GM12801 (cell line): ENCODE results near the gene DEF6.

ENCODE experiments used
- TF ChIP-seq, protein P1 (sequence below): IDR thresholded peaks from one replicate; pipeline ENCODE4 v1.5.1; 2011; ENCODE audit warnings: control low read depth; ENCODE audit not compliant: insufficient read length; ENCODE audit errors: extremely low read depth

The DEF6 gene

DNA sequence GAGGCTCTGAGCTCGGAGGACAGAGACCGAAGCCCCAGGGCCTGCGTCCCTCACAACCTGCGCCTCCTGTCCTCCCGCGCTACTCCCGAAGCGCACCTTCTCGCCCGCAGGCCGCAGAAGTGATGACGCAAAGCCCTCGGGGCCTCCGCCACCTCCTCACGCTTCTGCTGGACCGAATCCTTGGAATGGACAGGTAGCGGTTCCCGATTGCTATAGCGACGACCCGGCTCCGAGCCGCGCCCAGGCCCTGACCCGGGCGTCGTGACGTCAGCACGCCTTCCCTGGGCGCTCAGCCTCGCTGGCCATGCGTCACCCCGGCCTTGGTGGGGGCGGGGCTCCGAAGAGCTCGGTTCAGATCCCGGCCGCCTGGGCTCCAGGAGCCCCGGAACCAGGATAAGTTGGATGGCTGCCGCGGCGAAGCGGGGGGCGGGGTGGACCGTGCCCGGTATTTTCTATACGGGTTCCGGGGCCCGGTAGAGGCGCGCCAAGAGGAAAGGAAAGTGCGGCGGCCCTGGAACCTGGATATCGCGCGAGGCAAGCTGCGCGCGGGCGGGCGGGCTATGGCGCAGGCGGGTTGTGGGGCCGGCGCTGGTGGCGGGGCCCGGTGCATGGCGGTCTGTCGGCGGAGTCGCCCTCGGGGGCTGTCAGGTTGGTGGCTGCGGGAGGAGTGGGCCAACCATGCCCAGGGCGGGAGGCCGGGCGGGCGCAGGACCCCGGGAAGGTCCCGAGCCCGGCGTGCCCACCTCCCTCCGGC is 38.2 kb upstream of the DEF6 start, which contains the start of gene ZNF76:
TSS of gene ZNF76 (plus strand) at position 542 of the 754 bp plus-strand sequence. CDS start 21,417 bp downstream, outside the sequence.
- TF ChIP-seq, protein P1, sequence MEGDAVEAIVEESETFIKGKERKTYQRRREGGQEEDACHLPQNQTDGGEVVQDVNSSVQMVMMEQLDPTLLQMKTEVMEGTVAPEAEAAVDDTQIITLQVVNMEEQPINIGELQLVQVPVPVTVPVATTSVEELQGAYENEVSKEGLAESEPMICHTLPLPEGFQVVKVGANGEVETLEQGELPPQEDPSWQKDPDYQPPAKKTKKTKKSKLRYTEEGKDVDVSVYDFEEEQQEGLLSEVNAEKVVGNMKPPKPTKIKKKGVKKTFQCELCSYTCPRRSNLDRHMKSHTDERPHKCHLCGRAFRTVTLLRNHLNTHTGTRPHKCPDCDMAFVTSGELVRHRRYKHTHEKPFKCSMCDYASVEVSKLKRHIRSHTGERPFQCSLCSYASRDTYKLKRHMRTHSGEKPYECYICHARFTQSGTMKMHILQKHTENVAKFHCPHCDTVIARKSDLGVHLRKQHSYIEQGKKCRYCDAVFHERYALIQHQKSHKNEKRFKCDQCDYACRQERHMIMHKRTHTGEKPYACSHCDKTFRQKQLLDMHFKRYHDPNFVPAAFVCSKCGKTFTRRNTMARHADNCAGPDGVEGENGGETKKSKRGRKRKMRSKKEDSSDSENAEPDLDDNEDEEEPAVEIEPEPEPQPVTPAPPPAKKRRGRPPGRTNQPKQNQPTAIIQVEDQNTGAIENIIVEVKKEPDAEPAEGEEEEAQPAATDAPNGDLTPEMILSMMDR, result no peak

DNA sequence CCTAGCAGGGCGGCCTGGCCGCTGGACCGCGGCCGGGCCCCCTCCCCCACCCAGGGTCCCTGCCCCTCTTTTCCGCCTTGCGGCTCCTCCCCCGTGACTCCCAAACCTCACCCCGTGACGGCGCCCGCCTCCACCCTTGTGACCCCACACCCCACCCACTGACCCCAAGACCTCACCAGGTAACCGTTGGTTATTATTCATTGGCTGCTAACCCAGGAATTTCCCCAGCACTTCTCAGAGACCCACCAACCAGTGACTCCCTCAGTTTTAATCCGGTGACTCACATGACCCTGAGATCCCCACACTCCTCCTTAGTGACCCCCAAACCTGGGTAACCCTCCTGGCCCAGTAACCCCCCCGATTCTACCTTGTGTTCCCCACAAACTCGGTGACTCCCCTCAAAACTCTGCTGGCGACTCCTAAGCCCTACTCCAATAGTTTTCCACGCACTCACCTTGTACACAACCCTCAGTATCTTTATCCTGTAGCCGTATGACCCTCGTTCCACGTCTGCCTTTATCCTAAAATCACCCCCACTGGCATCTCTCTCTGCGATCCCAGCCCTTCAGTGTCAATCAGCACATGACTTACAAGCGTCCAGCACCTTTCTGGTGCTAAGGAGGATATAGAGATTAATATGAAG is 37.5 kb upstream of the DEF6 start:
- TF ChIP-seq, protein P1, result no peak

DNA sequence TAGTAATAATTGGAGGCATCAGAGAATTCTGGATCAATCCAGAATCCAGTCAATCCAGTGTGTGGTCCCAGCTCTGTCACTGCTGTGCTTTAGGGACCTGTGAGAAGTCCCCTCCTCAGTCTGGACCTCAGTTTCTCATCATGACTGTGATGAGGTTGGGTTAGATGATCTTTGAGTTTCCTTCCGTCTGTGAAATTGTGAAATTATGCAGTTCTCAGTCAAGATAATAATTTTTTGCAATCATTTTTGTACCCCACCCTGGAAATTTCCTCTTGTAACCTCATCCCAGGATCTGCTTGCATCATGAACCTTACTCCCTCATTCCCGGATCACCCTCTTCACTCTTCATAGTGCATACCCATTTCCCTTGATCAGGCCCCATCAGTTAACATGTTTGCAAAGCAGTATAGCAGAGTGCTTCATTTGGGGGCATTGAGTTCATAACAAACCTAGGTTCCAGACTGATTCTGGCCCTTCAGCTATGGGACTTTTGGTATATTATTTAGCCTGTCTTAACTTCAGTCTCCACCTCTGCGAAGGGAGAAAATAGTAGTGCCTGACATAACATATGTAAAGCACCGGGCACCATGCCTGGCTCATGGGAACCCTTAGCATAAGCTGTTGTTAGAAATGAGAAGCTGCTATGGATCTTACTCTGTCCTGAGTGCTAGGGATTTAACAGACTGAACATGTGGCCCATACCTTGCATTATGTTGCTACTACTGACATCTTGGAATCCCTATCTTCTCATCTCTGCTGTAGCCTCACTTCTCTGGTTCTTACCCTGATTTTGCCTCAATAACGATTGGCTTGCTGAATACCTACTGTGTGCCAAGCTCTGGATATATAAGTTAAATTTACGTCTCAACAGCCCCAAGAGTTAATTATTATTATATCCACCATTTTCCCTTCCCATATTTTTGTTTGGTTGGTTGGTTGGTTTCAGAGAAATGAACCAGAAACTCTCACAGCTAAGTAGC is 36.7 kb upstream of the DEF6 start:
- TF ChIP-seq, protein P1, result no peak

DNA sequence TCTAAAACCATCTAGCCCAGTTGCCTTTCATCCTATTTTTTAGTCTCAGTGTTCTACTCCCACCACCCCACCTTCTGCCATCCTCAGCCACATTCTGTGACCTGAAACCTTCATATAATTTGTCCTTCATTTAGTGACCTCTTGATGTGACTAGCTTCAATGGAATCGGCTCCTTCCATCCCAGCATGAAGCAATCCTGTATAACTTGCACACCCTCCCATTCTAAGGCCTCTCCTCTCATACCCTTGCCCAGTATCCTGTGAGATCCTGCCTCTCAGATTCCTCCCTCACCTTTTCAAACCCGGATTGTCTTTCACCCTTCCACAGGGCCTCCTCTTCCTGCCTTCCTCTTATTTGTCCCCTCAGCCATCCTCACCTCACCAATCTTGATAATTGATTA is 35.0 kb upstream of the DEF6 start:
- TF ChIP-seq, protein P1, result no peak

DNA sequence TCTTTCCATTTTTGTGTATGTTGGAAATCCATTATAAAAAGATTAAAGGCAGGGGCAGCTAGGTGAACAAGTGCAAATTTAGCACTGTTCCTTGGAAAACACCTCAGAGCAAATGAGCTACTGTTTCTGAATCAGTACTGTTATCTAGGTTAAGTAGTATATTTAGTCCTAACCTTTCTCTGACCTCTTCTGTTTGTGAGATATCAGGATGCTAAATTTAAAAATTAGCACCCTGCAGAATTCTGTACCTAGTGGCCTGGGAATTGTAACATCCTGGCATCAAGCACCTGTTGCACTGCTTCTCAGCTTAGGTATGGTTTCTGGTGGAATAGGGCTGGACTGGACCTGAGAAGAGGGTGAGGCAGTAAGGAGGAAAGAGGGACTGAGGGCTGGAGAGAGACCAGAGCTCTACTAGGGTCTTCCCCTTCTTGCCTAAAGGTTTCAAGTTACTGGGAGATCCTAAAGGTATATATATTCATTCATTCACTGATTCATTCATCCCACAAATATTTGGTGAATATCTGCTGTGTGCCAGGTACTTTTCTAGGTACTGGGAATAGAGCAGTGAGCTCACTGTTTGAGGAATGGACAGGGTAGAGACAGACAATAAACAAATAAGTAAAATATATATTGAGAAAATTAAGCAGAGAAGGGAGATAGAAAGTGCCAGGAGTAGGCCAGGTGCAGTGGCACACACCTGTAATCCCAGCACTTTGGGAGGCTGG is 32.9 kb upstream of the DEF6 start:
- TF ChIP-seq, protein P1, result no peak

DNA sequence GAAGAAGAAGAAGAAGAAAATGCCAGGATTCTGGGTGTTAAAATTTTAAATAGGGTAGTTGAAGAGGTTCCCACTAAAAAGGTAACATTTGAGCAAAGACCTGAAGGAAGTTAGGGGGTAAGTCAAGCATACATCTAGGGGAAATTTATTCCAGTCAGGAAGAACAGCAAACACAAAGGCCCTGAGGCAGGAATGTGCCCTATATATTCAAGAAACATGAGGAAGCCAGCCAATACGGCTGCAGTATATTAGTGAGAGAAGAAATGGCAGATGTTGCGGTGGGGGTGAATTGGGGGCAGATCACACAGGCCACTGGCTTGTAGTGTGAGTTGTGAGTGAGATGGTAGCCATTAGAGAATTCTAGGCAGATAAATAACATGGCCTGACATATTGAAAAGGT is 32.1 kb upstream of the DEF6 start:
- TF ChIP-seq, protein P1, result no peak
